OCI-LY7 (cell line): ENCODE data around the gene BRMS1. TPM values are rescaled to one million over a fixed set of nuclear protein-coding genes. Genes with fewer than 3 reads are reported as not detected.

ENCODE experiments used
- BruUV-seq: library from RNA; stranded (reverse); fragments of 400-500 nt; replicated peaks from 2 replicates; lab custom pipeline; 2021; lab: Mats Ljungman, UMichigan
- CTCF ChIA-PET: fragments of 300-600 bp; sonication (Branson Sonifier 250); formaldehyde crosslinking; loops from one replicate; lab custom pipeline; 2022; ENCODE audit warnings: antibody characterized with exemption; ENCODE audit not compliant: unreplicated experiment; lab: Charles Lee
- POLR2A ChIA-PET: fragments of 300-600 bp; sonication (Branson Sonifier 250); formaldehyde crosslinking; loops from one replicate; lab custom pipeline; 2022; ENCODE audit warnings: antibody characterized with exemption; lab: Charles Lee
- DNase-seq: peaks from one replicate; pipeline ENCODE4 v3.0.0-alpha.2; 2015; ENCODE audit warnings: low spot score
- H2AFZ ChIP-seq: fragments of 200-600 bp; sonication (generic), shearing (Covaris generic); 2 replicates; pipeline ENCODE4 v1.6.1; 2014; ENCODE audit warnings: mild to moderate bottlenecking, antibody characterized with exemption, low read length, moderate library complexity
- H3K27ac ChIP-seq: fragments of 200-600 bp; sonication (generic); 2 replicates; pipeline ENCODE4 v1.5.1; 2014; ENCODE audit warnings: mixed run types, low read depth, mild to moderate bottlenecking, moderate library complexity, low read length, inconsistent platforms; ENCODE audit not compliant: poor library complexity, severe bottlenecking
- H3K36me3 ChIP-seq: fragments of 200-600 bp; sonication (generic); 2 replicates; pipeline ENCODE4 v1.6.1; 2014; ENCODE audit warnings: mild to moderate bottlenecking, antibody characterized with exemption, low read length, moderate library complexity, mixed read lengths; ENCODE audit not compliant: insufficient read depth
- H3K4me1 ChIP-seq: fragments of 200-600 bp; sonication (generic); 2 replicates; pipeline ENCODE4 v1.5.1; 2014; ENCODE audit warnings: mild to moderate bottlenecking, low read length; ENCODE audit not compliant: insufficient read depth, poor library complexity, severe bottlenecking
- H3K4me2 ChIP-seq: fragments of 200-600 bp; sonication (generic); 2 replicates; pipeline ENCODE4 v1.6.1; 2014; ENCODE audit warnings: mild to moderate bottlenecking, low read length
- H3K4me3 ChIP-seq: fragments of 200-600 bp; sonication (generic); 2 replicates; pipeline ENCODE4 v1.5.1; 2014; ENCODE audit warnings: mild to moderate bottlenecking, low read depth, low read length; ENCODE audit not compliant: poor library complexity, severe bottlenecking
- H3K79me2 ChIP-seq: fragments of 200-600 bp; sonication (generic); 2 replicates; pipeline ENCODE4 v1.6.1; 2016; ENCODE audit warnings: low read depth, mild to moderate bottlenecking, low read length, moderate library complexity, mixed read lengths; ENCODE audit not compliant: insufficient read depth
- H3K9me2 ChIP-seq: fragments of 200-600 bp; sonication (generic); 2 replicates; pipeline ENCODE4 v1.6.1; 2016; ENCODE audit warnings: mild to moderate bottlenecking, low read length, mixed read lengths; ENCODE audit not compliant: insufficient read depth
- H3K9me3 ChIP-seq: fragments of 200-600 bp; sonication (generic); 2 replicates; pipeline ENCODE4 v1.6.1; 2014; ENCODE audit warnings: mild to moderate bottlenecking, mixed run types, low read length, mixed read lengths
- H4K20me1 ChIP-seq: fragments of 200-600 bp; sonication (generic); 2 replicates; pipeline ENCODE4 v1.6.1; 2014; ENCODE audit warnings: mild to moderate bottlenecking, antibody characterized with exemption, low read length, moderate library complexity, mixed read lengths; ENCODE audit not compliant: insufficient read depth
- CTCF ChIP-seq: fragments of 200-600 bp; sonication (generic); conservative IDR thresholded peaks from 2 replicates; pipeline ENCODE4 v1.5.1; 2014; ENCODE audit warnings: mild to moderate bottlenecking, antibody characterized with exemption, low read length, moderate library complexity, mixed read lengths
- EZH2phosphoT487 ChIP-seq: fragments of 200-600 bp; sonication (generic); IDR thresholded peaks from 2 replicates; pipeline ENCODE4 v1.6.1; 2018; ENCODE audit warnings: low read depth, borderline replicate concordance, mild to moderate bottlenecking, mixed run types, antibody characterized with exemption, low read length, moderate library complexity, mixed read lengths
- intact Hi-C: fragments of 100-400 bp; cut with micrococcal nuclease; formaldehyde crosslinking; loops from one replicate; pipeline ENCODE4 v1.10.0; 2022; ENCODE audit not compliant: unreplicated experiment
- total RNA-seq, 2 experiments: library from RNA; depleted of rRNA in 1 of 2; stranded (reverse); fragments of >200 nt in 1 of 2; shearing (Covaris generic) in 1 of 2; gene quantifications; 2 replicates each; pipeline ENCODE4 v1.2.3, GENCODE V29; 2014 to 2022

BRMS1 gene
- total RNA-seq, 2 experiments from 2014 or later = 43.1 to 43.8 TPM

DNA sequence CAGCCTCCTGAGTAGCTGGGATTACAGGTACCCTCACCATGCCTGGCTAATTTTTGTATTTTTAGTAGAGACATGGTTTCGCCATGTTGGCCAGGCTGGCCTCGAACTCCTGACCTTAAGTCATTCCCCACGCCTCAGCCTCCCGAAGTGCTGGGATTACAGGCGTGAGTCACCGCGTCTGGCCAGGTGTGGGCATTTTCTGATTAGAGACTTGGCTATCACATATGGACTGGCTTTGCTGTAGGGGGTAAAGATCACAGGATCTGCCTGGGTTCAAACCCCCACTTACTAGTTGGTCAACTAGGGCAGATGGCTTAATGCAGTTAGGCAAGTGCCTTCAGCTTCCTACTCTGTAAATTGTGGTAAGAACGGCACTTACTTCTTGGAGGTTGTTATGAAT, 34.6 kb downstream of the BRMS1 start:
- no peak for DNase-seq
- Histone ChIP-seq H3K27ac (no peak overlapping the region), H3K79me2 (no peaks in the 10 kb centered on the region), H3K9me2 (no peaks in the 10 kb centered on the region), H3K36me3 (no peaks in the 10 kb centered on the region), H4K20me1 (no peaks in the 10 kb centered on the region), H2AFZ (no peak overlapping the region), H3K4me3 (no peak overlapping the region), H3K4me1 (peaks cover 14% of the 10 kb centered on the region), H3K4me2 (no peak overlapping the region), H3K9me3 (no peaks in the 10 kb centered on the region)
- TF ChIP-seq CTCF (no peak), EZH2phosphoT487 (no peak)
- intact Hi-C loops = loop anchor here (5.0 kb wide), 1 partner anchor 37 kb away; the partner anchor contains the start of genes B4GAT1 and BRMS1
- CTCF ChIA-PET = no interaction called here
- POLR2A ChIA-PET = interaction anchor here (3.6 kb wide), 1 partner anchor 22 kb away, joined by 13 read pairs; the partner anchor contains the start of gene YIF1A
- no TSS peak for BruUV-seq

GRCh38 chr11:66309475-66309874, 35.4 kb downstream of the BRMS1 start:
- ChIA-PET CTCF (no interaction called here), POLR2A (interaction anchor here (0.6 to 0.7 kb wide), 2 partner anchors 351 to 826 kb away, joined by 3 to 4 read pairs; no protein-coding TSS in a partner anchor)
- no peaks in the 10 kb centered on the region for H3K36me3 ChIP-seq
- no peak for TF ChIP-seq EZH2phosphoT487
- no peak for TF ChIP-seq CTCF
- H3K4me3 ChIP-seq = no peak overlapping the region
- H2AFZ ChIP-seq = no peak overlapping the region
- intact Hi-C loops = no loop called here
- no TSS peak for BruUV-seq
- H4K20me1 ChIP-seq = no peaks in the 10 kb centered on the region
- no peak overlapping the region for H3K27ac ChIP-seq
- no peaks in the 10 kb centered on the region for H3K9me2 ChIP-seq
- no peak overlapping the region for H3K4me2 ChIP-seq
- no peaks in the 10 kb centered on the region for H3K9me3 ChIP-seq
- no peaks in the 10 kb centered on the region for H3K79me2 ChIP-seq
- H3K4me1 ChIP-seq = peaks cover 14% of the 10 kb centered on the region
- DNase-seq = no peak

GRCh38 chr11:66302656-66303055, 42.2 kb downstream of the BRMS1 start:
- H2AFZ ChIP-seq = no peak overlapping the region
- H3K4me2 ChIP-seq = no peak overlapping the region
- ChIA-PET CTCF (no interaction called here), POLR2A (interaction anchor here (1.2 kb wide), 1 partner anchor 9 kb away, joined by 5 read pairs; no protein-coding TSS in a partner anchor)
- H3K9me3 ChIP-seq = no peaks in the 10 kb centered on the region
- no peaks in the 10 kb centered on the region for H3K79me2 ChIP-seq
- intact Hi-C loops = no loop called here
- no TSS peak for BruUV-seq
- no peaks in the 10 kb centered on the region for H3K4me1 ChIP-seq
- no peak overlapping the region for H3K4me3 ChIP-seq
- H3K9me2 ChIP-seq = no peaks in the 10 kb centered on the region
- TF ChIP-seq CTCF (no peak), EZH2phosphoT487 (no peak)
- DNase-seq = no peak
- H4K20me1 ChIP-seq = no peaks in the 10 kb centered on the region
- no peaks in the 10 kb centered on the region for H3K36me3 ChIP-seq
- H3K27ac ChIP-seq = no peak overlapping the region
